ENCODE results near the gene RORC.
"Not testable (repeated sequence)": the region's sequence is repeated elsewhere in the genome, so short reads cannot be mapped to it uniquely, and the experiment has no call there.

RORC gene

GRCh38 chr1:151858030-151858746 is 26.6 kb upstream of the RORC start:
- peak overlapping the region; percentile 85 for H3K27ac ChIP-seq
- no peak for TF ChIP-seq CTCF (conservative IDR thresholded peaks at IDR 0.05; ENCODE audit: low read depth)
- POLR2A ChIA-PET (ENCODE audit: low non-redundant PET), result no interaction called here
- CTCF ChIA-PET, result interaction anchor here (0.7 to 0.9 kb wide), 2 partner anchors 94 to 600 kb away, joined by 3 read pairs; no protein-coding TSS in a partner anchor
- DNase-seq (ENCODE audit: low spot score), result peak; percentile 30

GRCh38 chr1:151855933-151856332 is 24.3 kb upstream of the RORC start:
- POLR2A ChIA-PET (ENCODE audit: low non-redundant PET), result interaction anchor here (0.7 kb wide), 2 partner anchors 44 to 45 kb away, joined by 3 to 4 read pairs; no protein-coding TSS in a partner anchor
- no peak for TF ChIP-seq CTCF (conservative IDR thresholded peaks at IDR 0.05; ENCODE audit: low read depth)
- CTCF ChIA-PET, result no interaction called here
- H3K27ac ChIP-seq, result no peak overlapping the region
- DNase-seq (ENCODE audit: low spot score), result no peak

GRCh38 chr1:151855516-151855915 is 23.9 kb upstream of the RORC start:
- ChIA-PET CTCF (interaction anchor here (1.1 kb wide), 1 partner anchor 20 kb away, joined by 4 read pairs; no protein-coding TSS in a partner anchor), POLR2A (ENCODE audit: low non-redundant PET) (interaction anchor here (0.7 kb wide), 1 partner anchor 44 kb away, joined by 4 read pairs; no protein-coding TSS in a partner anchor)
- not testable (repeated sequence) for DNase-seq (ENCODE audit: low spot score)
- peak overlapping the region; percentile 50 for H3K27ac ChIP-seq

GRCh38 chr1:151854658-151855057 is 23.1 kb upstream of the RORC start:
- no peak for DNase-seq (ENCODE audit: low spot score)
- TF ChIP-seq CTCF (conservative IDR thresholded peaks at IDR 0.05; ENCODE audit: low read depth), result no peak
- POLR2A ChIA-PET (ENCODE audit: low non-redundant PET), result no interaction called here
- CTCF ChIA-PET, result interaction anchor here (1.1 kb wide), 1 partner anchor 19 kb away, joined by 4 read pairs; no protein-coding TSS in a partner anchor
- peak overlapping the region; percentile 41 for H3K27ac ChIP-seq

- CTCF ChIA-PET, result interaction anchor here (1.4 kb wide), 1 partner anchor 17 kb away, joined by 5 read pairs; no protein-coding TSS in a partner anchor
- no peak for TF ChIP-seq CTCF (conservative IDR thresholded peaks at IDR 0.05; ENCODE audit: low read depth)
- H3K27ac ChIP-seq, result peak within 1 kb of the TSS; percentile 41
- DNase-seq (ENCODE audit: low spot score), result no peak
- POLR2A ChIA-PET (ENCODE audit: low non-redundant PET), result no interaction called here
These were observed 21.9 kb upstream of the RORC start, which contains the start of gene THEM5 for GRCh38 chr1:151853411-151853943. THEM5 (minus strand) TSS chr1:151853712; CDS start chr1:151853565, 147 bp downstream.

GRCh38 chr1:151852733-151853132 is 21.1 kb upstream of the RORC start:
- CTCF ChIA-PET, result interaction anchor here (1.4 kb wide), 1 partner anchor 17 kb away, joined by 5 read pairs; no protein-coding TSS in a partner anchor
- DNase-seq (ENCODE audit: low spot score), result no peak
- POLR2A ChIA-PET (ENCODE audit: low non-redundant PET), result interaction anchor here (0.5 kb wide), 1 partner anchor 24 kb away, joined by 5 read pairs; no protein-coding TSS in a partner anchor
- no peak overlapping the region for H3K27ac ChIP-seq
- TF ChIP-seq CTCF (conservative IDR thresholded peaks at IDR 0.05; ENCODE audit: low read depth), result no peak
